ENCODE results near the gene ACTR2. TPM values are rescaled to one million over a fixed set of nuclear protein-coding genes. Genes with fewer than 3 reads are reported as not detected.
A peak's percentile ranks its signal among the peaks of the same experiment; 100 is the strongest.

ACTR2 gene
- total RNA-seq, 1 experiment from 2014 or later = 263 TPM

DNA sequence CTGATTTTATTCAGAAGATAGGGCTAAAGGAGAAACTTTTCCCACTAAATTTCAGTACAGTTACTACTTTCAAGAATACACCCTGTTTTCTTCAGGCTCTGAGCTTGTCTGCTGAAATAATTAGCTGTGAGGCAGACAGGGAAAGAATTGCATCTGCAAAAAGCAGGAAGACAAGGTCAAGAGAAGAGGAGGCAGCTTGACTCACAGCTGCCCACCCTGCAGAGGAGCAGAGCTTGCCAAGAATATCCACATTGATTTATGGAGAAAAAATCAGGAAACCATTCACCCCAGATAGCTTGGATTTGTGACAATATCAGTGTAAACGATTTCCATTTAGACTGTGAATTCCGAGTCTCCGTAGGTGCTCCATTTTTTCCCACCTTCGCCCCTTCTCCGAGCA is 49.0 kb downstream of the ACTR2 start:
- Mint-ChIP-seq H3K9me3 (ENCODE audit: unreplicated experiment) (no peaks in the 10 kb centered on the region), H3K4me1 (ENCODE audit: insufficient read depth, unreplicated experiment) (peaks cover under 1% of the 10 kb centered on the region), H3K36me3 (ENCODE audit: insufficient read depth, unreplicated experiment) (peaks cover 44% of the 10 kb centered on the region), H3K27me3 (ENCODE audit: insufficient read depth, unreplicated experiment) (no peaks in the 10 kb centered on the region), H3K27ac (ENCODE audit: low read depth, unreplicated experiment) (no peak overlapping the region), H3K4me3 (ENCODE audit: unreplicated experiment) (no peak overlapping the region)
- BruUV-seq (replicated peaks) = TSS peak; percentile 3
- POLR2A ChIA-PET = interaction anchor here (0.6 to 1.9 kb wide), 4 partner anchors 11 to 159 kb away, joined by 3 to 4 read pairs (median 4); no protein-coding TSS in a partner anchor
- DNase-seq (ENCODE audit: unreplicated experiment) = no peak
- intact Hi-C loops (cut with micrococcal nuclease) = no loop called here
- no peak for TF ChIP-seq CTCF (IDR thresholded peaks at IDR 0.05; ENCODE audit: unreplicated experiment)
- CTCF ChIA-PET = interaction anchor here (0.7 to 3.7 kb wide), 3 partner anchors 9 to 279 kb away, joined by 3 to 13 read pairs (median 6); no protein-coding TSS in a partner anchor

- Mint-ChIP-seq H3K4me1 (ENCODE audit: insufficient read depth, unreplicated experiment) (peaks cover 6% of the 10 kb centered on the region), H3K27me3 (ENCODE audit: insufficient read depth, unreplicated experiment) (no peaks in the 10 kb centered on the region)
- TF ChIP-seq CTCF (IDR thresholded peaks at IDR 0.05; ENCODE audit: unreplicated experiment) = no peak
These were observed 49.5 kb downstream of the ACTR2 start for GRCh38 chr2:65277118-65277517.

GRCh38 chr2:65277791-65278483 is 50.3 kb downstream of the ACTR2 start:
- H3K27me3 Mint-ChIP-seq (ENCODE audit: insufficient read depth, unreplicated experiment) = no peaks in the 10 kb centered on the region
- ChIA-PET POLR2A (interaction anchor here (0.5 to 1.1 kb wide), 3 partner anchors 77 to 261 kb away, joined by 3 read pairs; no protein-coding TSS in a partner anchor), CTCF (interaction anchor here (1.0 to 2.6 kb wide), 4 partner anchors 10 to 275 kb away, joined by 3 to 6 read pairs (median 4); no protein-coding TSS in a partner anchor)
- TF ChIP-seq CTCF (IDR thresholded peaks at IDR 0.05; ENCODE audit: unreplicated experiment) = no peak
- intact Hi-C loops (cut with micrococcal nuclease) = no loop called here
- peaks cover 6% of the 10 kb centered on the region for H3K4me1 Mint-ChIP-seq (ENCODE audit: insufficient read depth, unreplicated experiment)
- no peak overlapping the region for H3K4me3 Mint-ChIP-seq (ENCODE audit: unreplicated experiment)
- no peaks in the 10 kb centered on the region for H3K9me3 Mint-ChIP-seq (ENCODE audit: unreplicated experiment)
- DNase-seq (ENCODE audit: unreplicated experiment) = no peak
- H3K27ac Mint-ChIP-seq (ENCODE audit: low read depth, unreplicated experiment) = no peak overlapping the region
- no TSS peak for BruUV-seq (replicated peaks)
- peaks cover 34% of the 10 kb centered on the region for H3K36me3 Mint-ChIP-seq (ENCODE audit: insufficient read depth, unreplicated experiment)

More at GRCh38 chr2:65277118-65277517, 49.5 kb downstream of the ACTR2 start:
- Mint-ChIP-seq H3K4me3 (ENCODE audit: unreplicated experiment) (no peak overlapping the region), H3K9me3 (ENCODE audit: unreplicated experiment) (no peaks in the 10 kb centered on the region), H3K27ac (ENCODE audit: low read depth, unreplicated experiment) (no peak overlapping the region), H3K36me3 (ENCODE audit: insufficient read depth, unreplicated experiment) (peaks cover 39% of the 10 kb centered on the region)
- no TSS peak for BruUV-seq (replicated peaks)
- ChIA-PET CTCF (interaction anchor here (1.0 to 3.7 kb wide), 4 partner anchors 9 to 276 kb away, joined by 3 to 13 read pairs (median 4); no protein-coding TSS in a partner anchor), POLR2A (interaction anchor here (0.6 to 1.9 kb wide), 5 partner anchors 10 to 262 kb away, joined by 3 to 4 read pairs (median 3); no protein-coding TSS in a partner anchor)
- no peak for DNase-seq (ENCODE audit: unreplicated experiment)
- intact Hi-C loops (cut with micrococcal nuclease) = no loop called here

- CTCF ChIA-PET = interaction anchor here (1.0 to 2.6 kb wide), 3 partner anchors 11 to 41 kb away, joined by 3 to 6 read pairs (median 4); no protein-coding TSS in a partner anchor
- Mint-ChIP-seq H3K27me3 (ENCODE audit: insufficient read depth, unreplicated experiment) (no peaks in the 10 kb centered on the region), H3K36me3 (ENCODE audit: insufficient read depth, unreplicated experiment) (peaks cover 29% of the 10 kb centered on the region), H3K4me1 (ENCODE audit: insufficient read depth, unreplicated experiment) (peaks cover 6% of the 10 kb centered on the region), H3K9me3 (ENCODE audit: unreplicated experiment) (no peaks in the 10 kb centered on the region), H3K27ac (ENCODE audit: low read depth, unreplicated experiment) (no peak overlapping the region), H3K4me3 (ENCODE audit: unreplicated experiment) (no peak overlapping the region)
- no peak for TF ChIP-seq CTCF (IDR thresholded peaks at IDR 0.05; ENCODE audit: unreplicated experiment)
- DNase-seq (ENCODE audit: unreplicated experiment) = no peak
- intact Hi-C loops (cut with micrococcal nuclease) = no loop called here
- no TSS peak for BruUV-seq (replicated peaks)
- POLR2A ChIA-PET = no interaction called here
These were observed 50.9 kb downstream of the ACTR2 start for GRCh38 chr2:65278531-65278981.
